Measurements from ENCODE around the gene ACTR1B.
"Not testable (repeated sequence)": the region's sequence is repeated elsewhere in the genome, so short reads cannot be mapped to it uniquely, and the experiment has no call there.

DNA sequence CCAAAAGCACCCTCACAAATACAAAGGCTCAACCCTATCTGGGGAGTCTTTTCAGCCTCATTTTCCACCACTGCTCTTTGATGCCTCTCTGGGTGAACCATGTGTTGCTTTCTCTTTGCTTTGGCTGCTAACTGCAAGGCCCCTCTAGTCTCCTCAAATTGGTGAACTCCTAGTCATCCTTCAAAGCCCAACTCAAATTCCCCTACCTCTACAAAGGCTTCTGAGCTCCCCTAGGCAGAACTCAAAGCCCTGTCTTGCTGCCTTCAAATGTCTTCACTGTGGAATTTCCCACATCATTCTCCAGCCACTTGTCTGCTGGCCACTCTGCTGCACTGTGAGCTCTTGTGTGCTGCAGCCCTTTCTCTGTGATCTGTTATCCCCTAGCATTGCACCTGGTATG is 40.9 kb downstream of the ACTR1B start:
- TF ChIP-seq, protein P1, sequence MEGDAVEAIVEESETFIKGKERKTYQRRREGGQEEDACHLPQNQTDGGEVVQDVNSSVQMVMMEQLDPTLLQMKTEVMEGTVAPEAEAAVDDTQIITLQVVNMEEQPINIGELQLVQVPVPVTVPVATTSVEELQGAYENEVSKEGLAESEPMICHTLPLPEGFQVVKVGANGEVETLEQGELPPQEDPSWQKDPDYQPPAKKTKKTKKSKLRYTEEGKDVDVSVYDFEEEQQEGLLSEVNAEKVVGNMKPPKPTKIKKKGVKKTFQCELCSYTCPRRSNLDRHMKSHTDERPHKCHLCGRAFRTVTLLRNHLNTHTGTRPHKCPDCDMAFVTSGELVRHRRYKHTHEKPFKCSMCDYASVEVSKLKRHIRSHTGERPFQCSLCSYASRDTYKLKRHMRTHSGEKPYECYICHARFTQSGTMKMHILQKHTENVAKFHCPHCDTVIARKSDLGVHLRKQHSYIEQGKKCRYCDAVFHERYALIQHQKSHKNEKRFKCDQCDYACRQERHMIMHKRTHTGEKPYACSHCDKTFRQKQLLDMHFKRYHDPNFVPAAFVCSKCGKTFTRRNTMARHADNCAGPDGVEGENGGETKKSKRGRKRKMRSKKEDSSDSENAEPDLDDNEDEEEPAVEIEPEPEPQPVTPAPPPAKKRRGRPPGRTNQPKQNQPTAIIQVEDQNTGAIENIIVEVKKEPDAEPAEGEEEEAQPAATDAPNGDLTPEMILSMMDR (conservative IDR thresholded peaks at IDR 0.05; ENCODE audit: low read depth, low read length) = not testable (repeated sequence)
- TF ChIP-seq EZH2 (IDR thresholded peaks at IDR 0.05; ENCODE audit: borderline replicate concordance, low read depth, low read length, poor library complexity, severe bottlenecking) = not testable (repeated sequence)

Measured in A673 (cell line).